Panc1 (cell line): ENCODE results near the gene HOXA7. TPM values are rescaled to one million over a fixed set of nuclear protein-coding genes. Genes with fewer than 3 reads are reported as not detected.

Experiments
- ATAC-seq: fragments of 200-7000 bp; cut with Tn5 transposase; 2 replicates; pipeline ENCODE4 v1.9.1; 2020; ENCODE audit warnings: mild to moderate bottlenecking, moderate library complexity
- BruUV-seq: library from RNA; stranded (reverse); fragments of 400-500 nt; replicated peaks from 2 replicates; lab custom pipeline; 2021; lab: Mats Ljungman, UMichigan
- CTCF ChIA-PET: fragments of 300-600 bp; sonication (Branson Sonifier 250); formaldehyde crosslinking; loops from one replicate; lab custom pipeline; 2022; ENCODE audit warnings: antibody characterized with exemption; lab: Charles Lee
- POLR2A ChIA-PET: fragments of 300-600 bp; sonication (Branson Sonifier 250); formaldehyde crosslinking; loops from one replicate; lab custom pipeline; 2022; ENCODE audit warnings: antibody characterized with exemption; lab: Charles Lee
- DNase-seq: peaks from one replicate; pipeline ENCODE4 v3.0.0-alpha.2; 2010; ENCODE audit warnings: low read depth, low spot score
- H3K27ac ChIP-seq: 2 replicates; pipeline ENCODE4 v1.5.1; 2011; ENCODE audit warnings: mild to moderate bottlenecking, low read length, inconsistent platforms
- H3K27me3 ChIP-seq: fragments of 200-500 bp; sonication (Bioruptor generic); 2 replicates; pipeline ENCODE4 v1.6.0; 2014; ENCODE audit warnings: low read length, inconsistent platforms; ENCODE audit not compliant: control insufficient read depth, insufficient read depth
- H3K36me3 ChIP-seq: fragments of 200-500 bp; sonication (Bioruptor generic); 2 replicates; pipeline ENCODE4 v1.5.1; 2014; ENCODE audit warnings: inconsistent platforms, mild to moderate bottlenecking, low read length, moderate library complexity; ENCODE audit not compliant: control insufficient read depth, insufficient read depth
- H3K4me1 ChIP-seq: 2 replicates; pipeline ENCODE4 v1.5.1; 2011; ENCODE audit warnings: inconsistent platforms, mild to moderate bottlenecking, low read length, moderate library complexity; ENCODE audit not compliant: control insufficient read depth, insufficient read depth
- H3K4me3 ChIP-seq, 2 experiments: 2 replicates each; pipeline ENCODE4 v1.5.1; 2011 to 2012; ENCODE audit warnings: low read depth in 2 of 2, low read length in 2 of 2, mild to moderate bottlenecking in 2 of 2, inconsistent platforms in 1 of 2, moderate library complexity in 1 of 2
- H3K9me3 ChIP-seq: fragments of 200-500 bp; sonication (Bioruptor generic); 2 replicates; pipeline ENCODE4 v1.5.1; 2014; ENCODE audit warnings: low read depth, mild to moderate bottlenecking, inconsistent platforms, low read length, moderate library complexity; ENCODE audit not compliant: control insufficient read depth, insufficient read depth
- POLR2AphosphoS5 ChIP-seq: IDR thresholded peaks from 2 replicates; pipeline ENCODE4 v1.6.1; 2012; ENCODE audit warnings: mild to moderate bottlenecking, low read depth, low read length, moderate library complexity
- SIN3A ChIP-seq: IDR thresholded peaks from 2 replicates; pipeline ENCODE4 v1.6.1; 2012; ENCODE audit warnings: low read depth, mild to moderate bottlenecking, low read length, moderate library complexity, borderline replicate concordance; ENCODE audit not compliant: insufficient read depth
- TCF7L2 ChIP-seq: IDR thresholded peaks from 2 replicates; pipeline ENCODE4 v1.6.1; 2011; ENCODE audit warnings: mild to moderate bottlenecking, low read depth, low read length, inconsistent platforms
- in situ Hi-C: cut with HindIII; loops from 2 replicates; pipeline ENCODE4 v1.10.0; 2016; ENCODE audit warnings: low sequenced_read_pairs, low pct_unique_long_range_greater_than_20kb
- intact Hi-C: fragments of 100-400 bp; cut with micrococcal nuclease; formaldehyde crosslinking; loops from one replicate; pipeline ENCODE4 v1.10.0; 2022; ENCODE audit not compliant: unreplicated experiment
- total RNA-seq: library from RNA; stranded (reverse); gene quantifications from one replicate; pipeline ENCODE4 v1.2.1, GENCODE V29; 2021; ENCODE audit not compliant: unreplicated experiment
- TF ChIP-seq, protein P1 (sequence below): fragments of 450-650 bp; IDR thresholded peaks from 2 replicates; pipeline ENCODE4 v1.5.1; 2017; ENCODE audit warnings: mild to moderate bottlenecking
- TF ChIP-seq, protein P2 (sequence below), 2 experiments: IDR thresholded peaks; 2 replicates each; pipeline ENCODE4 v1.6.1; 2011 to 2012; ENCODE audit warnings: low read depth in 2 of 2, control low read depth in 1 of 2, low read length in 1 of 2, mild to moderate bottlenecking in 1 of 2, moderate library complexity in 1 of 2; ENCODE audit not compliant: insufficient read depth in 1 of 2

Gene HOXA7
- total RNA-seq, 1 experiment from 2014 or later = not detected

DNA sequence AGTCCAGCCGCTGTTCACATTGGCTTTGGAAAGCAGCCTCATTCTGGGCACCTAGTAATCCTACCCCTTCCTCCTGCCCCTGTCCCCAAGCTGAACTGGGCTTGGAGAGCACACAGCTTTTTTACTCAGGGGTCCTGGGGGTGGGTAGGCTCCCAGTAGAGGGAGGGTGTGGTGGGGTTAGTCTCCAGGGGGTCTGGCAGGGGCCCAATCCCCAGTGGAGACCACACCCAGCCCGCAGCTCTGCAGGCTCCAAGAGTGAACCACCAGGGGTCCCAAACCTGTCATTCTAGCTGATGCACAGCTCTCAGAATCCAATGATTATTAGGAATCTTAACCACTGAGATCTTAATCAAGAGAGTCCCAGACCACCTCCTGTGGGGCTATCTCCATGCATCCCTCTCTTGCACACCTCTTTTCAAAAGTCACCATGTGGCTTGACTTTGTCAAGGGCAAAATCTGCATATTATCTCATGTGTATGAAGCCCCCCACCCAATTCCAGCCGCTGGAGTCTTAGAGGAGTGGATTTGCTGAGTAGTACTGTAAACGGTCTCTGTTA, 25.9 kb upstream of the HOXA7 start:
- DNase-seq = no peak
- Histone ChIP-seq H3K4me3 (no peak overlapping the region), H3K4me1 (peaks cover 22% of the 10 kb centered on the region), H3K36me3 (no peaks in the 10 kb centered on the region), H3K27ac (no peak overlapping the region), H3K9me3 (no peaks in the 10 kb centered on the region), H3K27me3 (no peaks in the 10 kb centered on the region)
- ATAC-seq = no peak
- POLR2A ChIA-PET = no interaction called here
- CTCF ChIA-PET = interaction anchor here (0.6 kb wide), 1 partner anchor 12 kb away, joined by 7 read pairs; no protein-coding TSS in a partner anchor
- in situ Hi-C loops (no loop called here), intact Hi-C loops (no loop called here)
- TF ChIP-seq, protein P1, sequence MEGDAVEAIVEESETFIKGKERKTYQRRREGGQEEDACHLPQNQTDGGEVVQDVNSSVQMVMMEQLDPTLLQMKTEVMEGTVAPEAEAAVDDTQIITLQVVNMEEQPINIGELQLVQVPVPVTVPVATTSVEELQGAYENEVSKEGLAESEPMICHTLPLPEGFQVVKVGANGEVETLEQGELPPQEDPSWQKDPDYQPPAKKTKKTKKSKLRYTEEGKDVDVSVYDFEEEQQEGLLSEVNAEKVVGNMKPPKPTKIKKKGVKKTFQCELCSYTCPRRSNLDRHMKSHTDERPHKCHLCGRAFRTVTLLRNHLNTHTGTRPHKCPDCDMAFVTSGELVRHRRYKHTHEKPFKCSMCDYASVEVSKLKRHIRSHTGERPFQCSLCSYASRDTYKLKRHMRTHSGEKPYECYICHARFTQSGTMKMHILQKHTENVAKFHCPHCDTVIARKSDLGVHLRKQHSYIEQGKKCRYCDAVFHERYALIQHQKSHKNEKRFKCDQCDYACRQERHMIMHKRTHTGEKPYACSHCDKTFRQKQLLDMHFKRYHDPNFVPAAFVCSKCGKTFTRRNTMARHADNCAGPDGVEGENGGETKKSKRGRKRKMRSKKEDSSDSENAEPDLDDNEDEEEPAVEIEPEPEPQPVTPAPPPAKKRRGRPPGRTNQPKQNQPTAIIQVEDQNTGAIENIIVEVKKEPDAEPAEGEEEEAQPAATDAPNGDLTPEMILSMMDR = no peak
- no peak for TF ChIP-seq TCF7L2
- TF ChIP-seq SIN3A = no peak
- no peak for TF ChIP-seq POLR2AphosphoS5
- TF ChIP-seq, protein P2, sequence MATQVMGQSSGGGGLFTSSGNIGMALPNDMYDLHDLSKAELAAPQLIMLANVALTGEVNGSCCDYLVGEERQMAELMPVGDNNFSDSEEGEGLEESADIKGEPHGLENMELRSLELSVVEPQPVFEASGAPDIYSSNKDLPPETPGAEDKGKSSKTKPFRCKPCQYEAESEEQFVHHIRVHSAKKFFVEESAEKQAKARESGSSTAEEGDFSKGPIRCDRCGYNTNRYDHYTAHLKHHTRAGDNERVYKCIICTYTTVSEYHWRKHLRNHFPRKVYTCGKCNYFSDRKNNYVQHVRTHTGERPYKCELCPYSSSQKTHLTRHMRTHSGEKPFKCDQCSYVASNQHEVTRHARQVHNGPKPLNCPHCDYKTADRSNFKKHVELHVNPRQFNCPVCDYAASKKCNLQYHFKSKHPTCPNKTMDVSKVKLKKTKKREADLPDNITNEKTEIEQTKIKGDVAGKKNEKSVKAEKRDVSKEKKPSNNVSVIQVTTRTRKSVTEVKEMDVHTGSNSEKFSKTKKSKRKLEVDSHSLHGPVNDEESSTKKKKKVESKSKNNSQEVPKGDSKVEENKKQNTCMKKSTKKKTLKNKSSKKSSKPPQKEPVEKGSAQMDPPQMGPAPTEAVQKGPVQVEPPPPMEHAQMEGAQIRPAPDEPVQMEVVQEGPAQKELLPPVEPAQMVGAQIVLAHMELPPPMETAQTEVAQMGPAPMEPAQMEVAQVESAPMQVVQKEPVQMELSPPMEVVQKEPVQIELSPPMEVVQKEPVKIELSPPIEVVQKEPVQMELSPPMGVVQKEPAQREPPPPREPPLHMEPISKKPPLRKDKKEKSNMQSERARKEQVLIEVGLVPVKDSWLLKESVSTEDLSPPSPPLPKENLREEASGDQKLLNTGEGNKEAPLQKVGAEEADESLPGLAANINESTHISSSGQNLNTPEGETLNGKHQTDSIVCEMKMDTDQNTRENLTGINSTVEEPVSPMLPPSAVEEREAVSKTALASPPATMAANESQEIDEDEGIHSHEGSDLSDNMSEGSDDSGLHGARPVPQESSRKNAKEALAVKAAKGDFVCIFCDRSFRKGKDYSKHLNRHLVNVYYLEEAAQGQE (IDR thresholded peaks at IDR 0.05; ENCODE audit: insufficient read depth in 1 of 2, low read depth in 2 of 2, low read length in 1 of 2) = no peak
- BruUV-seq = no TSS peak

DNA sequence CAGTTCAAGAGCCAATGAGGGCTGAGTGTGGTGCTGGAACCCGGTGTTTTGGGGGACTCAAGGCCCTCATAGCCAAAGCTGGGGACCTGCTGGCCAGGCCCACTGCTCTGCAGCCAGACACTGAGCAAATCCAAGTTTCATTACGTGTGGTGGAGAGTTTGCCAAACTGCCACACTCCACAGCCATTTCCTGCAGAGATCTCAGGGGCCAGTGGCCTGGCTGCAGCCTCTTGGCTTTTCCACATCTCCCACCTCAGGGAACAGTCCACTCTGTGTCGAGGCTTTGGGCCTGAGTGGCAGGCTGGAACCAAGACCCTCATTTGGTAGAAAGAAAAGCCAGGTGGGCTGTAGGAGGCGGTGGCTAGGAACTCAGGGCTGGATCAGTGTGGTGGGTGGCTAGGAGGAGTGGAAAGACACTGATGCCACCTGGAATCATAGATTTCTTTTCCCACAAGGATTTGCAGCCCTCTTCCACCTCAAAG, 25.4 kb upstream of the HOXA7 start:
- ChIA-PET CTCF (interaction anchor here (0.6 kb wide), 1 partner anchor 13 kb away, joined by 7 read pairs; no protein-coding TSS in a partner anchor), POLR2A (no interaction called here)
- in situ Hi-C loops (no loop called here), intact Hi-C loops (no loop called here)
- Histone ChIP-seq H3K27me3 (no peaks in the 10 kb centered on the region), H3K36me3 (no peaks in the 10 kb centered on the region), H3K27ac (no peak overlapping the region), H3K9me3 (no peaks in the 10 kb centered on the region), H3K4me3 (no peak overlapping the region), H3K4me1 (peaks cover 22% of the 10 kb centered on the region)
- no TSS peak for BruUV-seq
- DNase-seq (no peak), ATAC-seq (no peak)
- TF ChIP-seq SIN3A (no peak), POLR2AphosphoS5 (no peak), TCF7L2 (no peak)
- TF ChIP-seq, protein P2 (IDR thresholded peaks at IDR 0.05; ENCODE audit: insufficient read depth in 1 of 2, low read depth in 2 of 2, low read length in 1 of 2) = no peak
- TF ChIP-seq, protein P1 = no peak
